Lower lobe of right lung (tissue), 2 donors: ENCODE results near the gene IL17RC. TPM values are rescaled to one million over a fixed set of nuclear protein-coding genes. Genes with fewer than 3 reads are reported as not detected.

ENCODE experiments used
- ATAC-seq, 2 donors: fragments of 200-7000 bp; cut with Tn5 transposase; one replicate each; pipeline ENCODE4 v1.9.1; 2020 to 2022; ENCODE audit warnings: mild to moderate bottlenecking in 2 of 2, moderate library complexity in 2 of 2
- DNase-seq: peaks from one replicate; pipeline ENCODE4 v3.0.0-alpha.2; 2020
- H3K27ac ChIP-seq: fragments of 200-600 bp; one replicate; pipeline ENCODE4 v1.8.0; 2022
- H3K27me3 ChIP-seq: fragments of 200-600 bp; one replicate; pipeline ENCODE4 v1.8.0; 2022; ENCODE audit warnings: low read depth
- H3K36me3 ChIP-seq: fragments of 200-600 bp; one replicate; pipeline ENCODE4 v1.8.0; 2022; ENCODE audit warnings: mild to moderate bottlenecking
- H3K4me1 ChIP-seq: fragments of 200-600 bp; one replicate; pipeline ENCODE4 v1.8.0; 2022
- H3K4me3 ChIP-seq: fragments of 200-600 bp; one replicate; pipeline ENCODE4 v1.8.0; 2022; ENCODE audit warnings: mild to moderate bottlenecking
- H3K9me3 ChIP-seq: fragments of 200-600 bp; one replicate; pipeline ENCODE4 v1.8.0; 2022
- CTCF ChIP-seq: fragments of 200-600 bp; IDR thresholded peaks from one replicate; pipeline ENCODE4 v1.8.0; 2022; ENCODE audit warnings: antibody characterized with exemption, mild to moderate bottlenecking
- intact Hi-C: fragments of 100-400 bp; cut with DNase I; formaldehyde crosslinking; loops from one replicate; pipeline ENCODE4 v1.11.0; 2022
- total RNA-seq: library from RNA; stranded (reverse); fragmentation: NEBNext Ultra II Directional; extraction: Animal tissue kit (Norgen Biotek cat#: 25700); gene quantifications from one replicate; pipeline ENCODE4 v1.2.1, GENCODE V29; 2021
- donor health status: DM: no; HTN: yes; CAD: no; lungs with severe emphysema.

IL17RC gene
- total RNA-seq, 1 donor from 2014 or later, result 27.2 TPM

- H3K9me3 ChIP-seq, result no peaks in the 10 kb centered on the region
- H3K27me3 ChIP-seq, result no peaks in the 10 kb centered on the region
- no peak for TF ChIP-seq CTCF
- H3K4me3 ChIP-seq, result no peak overlapping the region
- H3K36me3 ChIP-seq, result no peaks in the 10 kb centered on the region
- ATAC-seq, result peak in 1 of 2 donors; percentile 48
- H3K27ac ChIP-seq, result no peak overlapping the region
- intact Hi-C loops, result no loop called here
- H3K4me1 ChIP-seq, result peaks cover under 1% of the 10 kb centered on the region
- no peak for DNase-seq
Measured at GRCh38 chr3:9884555-9885165, 32.2 kb upstream of the IL17RC start.

GRCh38 chr3:9886328-9886727 is 30.6 kb upstream of the IL17RC start:
- TF ChIP-seq CTCF, result no peak
- H3K27me3 ChIP-seq, result no peaks in the 10 kb centered on the region
- intact Hi-C loops, result no loop called here
- ATAC-seq (no peak), DNase-seq (no peak)
- H3K4me1 ChIP-seq, result peaks cover 8% of the 10 kb centered on the region
- H3K9me3 ChIP-seq, result no peaks in the 10 kb centered on the region
- H3K27ac ChIP-seq, result no peak overlapping the region
- no peaks in the 10 kb centered on the region for H3K36me3 ChIP-seq
- no peak overlapping the region for H3K4me3 ChIP-seq

GRCh38 chr3:9887480-9887879 is 29.4 kb upstream of the IL17RC start:
- no peak for ATAC-seq

GRCh38 chr3:9888540-9888939 is 28.4 kb upstream of the IL17RC start:
- intact Hi-C loops, result no loop called here
- Histone ChIP-seq H3K9me3 (no peaks in the 10 kb centered on the region), H3K36me3 (peaks cover 10% of the 10 kb centered on the region), H3K4me3 (no peak overlapping the region), H3K27ac (no peak overlapping the region), H3K27me3 (no peaks in the 10 kb centered on the region), H3K4me1 (peaks cover 18% of the 10 kb centered on the region)
- no peak for ATAC-seq
- no peak for TF ChIP-seq CTCF
- no peak for DNase-seq

More at GRCh38 chr3:9887480-9887879, 29.4 kb upstream of the IL17RC start:
- no peak for TF ChIP-seq CTCF
- no peak for DNase-seq
- Histone ChIP-seq H3K36me3 (no peaks in the 10 kb centered on the region), H3K4me3 (no peak overlapping the region), H3K4me1 (peaks cover 15% of the 10 kb centered on the region), H3K27me3 (no peaks in the 10 kb centered on the region), H3K9me3 (no peaks in the 10 kb centered on the region), H3K27ac (no peak overlapping the region)
- intact Hi-C loops, result no loop called here

- TF ChIP-seq CTCF, result no peak
- Histone ChIP-seq H3K9me3 (no peaks in the 10 kb centered on the region), H3K4me3 (no peak overlapping the region), H3K4me1 (peaks cover 18% of the 10 kb centered on the region), H3K27ac (no peak overlapping the region), H3K27me3 (no peaks in the 10 kb centered on the region), H3K36me3 (peaks cover 18% of the 10 kb centered on the region)
- no peak for ATAC-seq
- intact Hi-C loops, result no loop called here
- no peak for DNase-seq
Measured at GRCh38 chr3:9889405-9889804, 27.5 kb upstream of the IL17RC start.
